ENCODE results near the gene FTCDNL1. TPM values are rescaled to one million over a fixed set of nuclear protein-coding genes. Genes with fewer than 3 reads are reported as not detected.

The FTCDNL1 gene
- total and polyA plus RNA-seq, 2 of the 13 experiments (the other 11 are each of a cell fraction or from before 2014, with no cell fraction given): 0.98 to 1.4 TPM

GRCh38 chr2:199850718-199851500 lies at the start of gene FTCDNL1 (continued):
- no peak for TF ChIP-seq SNAPC4 (CRISPR knock-in tag; IDR thresholded peaks at IDR 0.05)
- TF ChIP-seq ZFP37 (CRISPR knock-in tag; IDR thresholded peaks at IDR 0.05; ENCODE audit: borderline replicate concordance): no peak
- no peak for TF ChIP-seq TCF7L2 (IDR thresholded peaks at IDR 0.05; ENCODE audit: low read depth, low read length)
- TF ChIP-seq NCOA2 (CRISPR knock-in tag; IDR thresholded peaks at IDR 0.05): peak; percentile 17; the same call in 1 of the 2 replicates
- no peak for TF ChIP-seq ZNF597 (CRISPR knock-in tag; IDR thresholded peaks at IDR 0.05)
- no peak for TF ChIP-seq SUZ12 (IDR thresholded peaks at IDR 0.05; ENCODE audit: low read depth, low read length)
- no peak for TF ChIP-seq ATF6 (CRISPR knock-in tag; conservative IDR thresholded peaks at IDR 0.05)
- no peak for TF ChIP-seq ZNF703 (CRISPR knock-in tag; IDR thresholded peaks at IDR 0.05; ENCODE audit: borderline replicate concordance)
- TF ChIP-seq ZNF616 (CRISPR knock-in tag; IDR thresholded peaks at IDR 0.05; ENCODE audit: low read depth): peak; percentile 30; the same call in 1 of the 2 replicates
- no peak for TF ChIP-seq KDM5A (IDR thresholded peaks at IDR 0.05; ENCODE audit: borderline replicate concordance, low read length)
- TF ChIP-seq ZNF460 (CRISPR knock-in tag; IDR thresholded peaks at IDR 0.05; ENCODE audit: borderline replicate concordance): no peak
- no peak for TF ChIP-seq ZBTB20 (CRISPR knock-in tag; IDR thresholded peaks at IDR 0.05; ENCODE audit: borderline replicate concordance, low read depth)
- TF ChIP-seq ZFP36 (IDR thresholded peaks at IDR 0.05; ENCODE audit: borderline replicate concordance, low read depth, low read length, partially characterized antibody): no peak
- TF ChIP-seq TBL1XR1 (IDR thresholded peaks at IDR 0.05; ENCODE audit: borderline replicate concordance, low read length, partially characterized antibody): no peak
- TF ChIP-seq ATAD3A (CRISPR knock-in tag; IDR thresholded peaks at IDR 0.05): no peak
- TF ChIP-seq FLYWCH1 (CRISPR knock-in tag; IDR thresholded peaks at IDR 0.05): no peak
- no peak for TF ChIP-seq E2F5 (CRISPR knock-in tag; conservative IDR thresholded peaks at IDR 0.05)
- TF ChIP-seq RAD51 (IDR thresholded peaks at IDR 0.05; ENCODE audit: borderline replicate concordance): no peak
- TF ChIP-seq ETV5 (CRISPR knock-in tag; IDR thresholded peaks at IDR 0.05; ENCODE audit: borderline replicate concordance): peak; percentile 34; the same call in 1 of the 2 replicates
- TF ChIP-seq PLRG1 (conservative IDR thresholded peaks at IDR 0.05): no peak
- TF ChIP-seq ZNF605 (CRISPR knock-in tag; IDR thresholded peaks at IDR 0.05): peak; percentile 86
